MG63 (cell line): ENCODE data around the gene NT5DC4. TPM values are rescaled to one million over a fixed set of nuclear protein-coding genes. Genes with fewer than 3 reads are reported as not detected.

Experiments
- DNase-seq: peaks from one replicate; pipeline ENCODE4 v3.0.0-alpha.2; 2020
- H3K27me3 ChIP-seq: fragments of 250-450 bp; sonication (Bioruptor Pico); 2 replicates; pipeline ENCODE4 v1.5.1; 2020; ENCODE audit warnings: mild to moderate bottlenecking, moderate library complexity
- H3K36me3 ChIP-seq: fragments of 250-450 bp; sonication (Bioruptor Pico); 2 replicates; pipeline ENCODE4 v1.5.1; 2020; ENCODE audit warnings: mild to moderate bottlenecking, moderate library complexity
- H3K4me3 ChIP-seq: fragments of 250-450 bp; sonication (Bioruptor Pico); 2 replicates; pipeline ENCODE4 v1.5.1; 2020; ENCODE audit warnings: mild to moderate bottlenecking, moderate library complexity
- H3K9me3 ChIP-seq: fragments of 250-450 bp; sonication (Bioruptor Pico); 2 replicates; pipeline ENCODE4 v1.5.1; 2020; ENCODE audit warnings: mild to moderate bottlenecking, moderate library complexity
- total RNA-seq: library from RNA; depleted of rRNA; stranded (reverse); fragments of >200 nt; shearing (Covaris generic); gene quantifications from 2 replicates; pipeline ENCODE4 v1.2.3, GENCODE V29; 2014; ENCODE audit warnings: low replicate concordance

The NT5DC4 gene
- total RNA-seq, 1 experiment from 2014 or later, result not detected

GRCh38 chr2:112728378-112729175 lies 7.8 kb downstream of the NT5DC4 start:
- H3K4me3 ChIP-seq, result no peak overlapping the region
- no peaks in the 10 kb centered on the region for H3K36me3 ChIP-seq
- no peaks in the 10 kb centered on the region for H3K27me3 ChIP-seq
- no peaks in the 10 kb centered on the region for H3K9me3 ChIP-seq
- DNase-seq, result no peak

- no peak overlapping the region for H3K4me3 ChIP-seq
- no peaks in the 10 kb centered on the region for H3K9me3 ChIP-seq
- H3K27me3 ChIP-seq, result no peaks in the 10 kb centered on the region
- DNase-seq, result no peak
- no peaks in the 10 kb centered on the region for H3K36me3 ChIP-seq
Measured at GRCh38 chr2:112730216-112730615, 9.4 kb downstream of the NT5DC4 start.

- no peak overlapping the region for H3K4me3 ChIP-seq
- H3K27me3 ChIP-seq, result no peaks in the 10 kb centered on the region
- no peaks in the 10 kb centered on the region for H3K9me3 ChIP-seq
- no peaks in the 10 kb centered on the region for H3K36me3 ChIP-seq
- no peak for DNase-seq
Measured at GRCh38 chr2:112730791-112731190, 10.0 kb downstream of the NT5DC4 start.

DNA sequence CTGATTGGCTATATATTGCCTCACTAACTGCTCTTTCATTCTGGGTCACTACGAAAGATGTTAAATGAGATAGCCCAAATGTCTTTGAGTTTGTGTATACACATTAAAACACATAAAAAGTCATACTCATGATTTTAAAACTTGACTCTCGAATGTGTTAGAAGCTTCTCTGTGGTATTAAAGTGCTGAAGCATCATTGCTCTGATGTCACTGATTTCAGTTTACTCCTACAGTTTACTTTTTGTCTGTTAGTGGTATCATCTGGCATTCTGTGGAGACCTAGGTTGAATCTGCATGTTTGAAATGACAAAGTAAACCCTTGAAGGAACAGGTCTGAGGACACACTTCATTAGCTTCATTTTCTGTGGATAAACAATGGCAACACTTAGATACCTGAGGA lies 10.7 kb downstream of the NT5DC4 start:
- DNase-seq, result no peak
- Histone ChIP-seq H3K4me3 (no peak overlapping the region), H3K36me3 (no peaks in the 10 kb centered on the region; the same call in 1 of the 2 replicates), H3K9me3 (no peaks in the 10 kb centered on the region), H3K27me3 (no peaks in the 10 kb centered on the region)

DNA sequence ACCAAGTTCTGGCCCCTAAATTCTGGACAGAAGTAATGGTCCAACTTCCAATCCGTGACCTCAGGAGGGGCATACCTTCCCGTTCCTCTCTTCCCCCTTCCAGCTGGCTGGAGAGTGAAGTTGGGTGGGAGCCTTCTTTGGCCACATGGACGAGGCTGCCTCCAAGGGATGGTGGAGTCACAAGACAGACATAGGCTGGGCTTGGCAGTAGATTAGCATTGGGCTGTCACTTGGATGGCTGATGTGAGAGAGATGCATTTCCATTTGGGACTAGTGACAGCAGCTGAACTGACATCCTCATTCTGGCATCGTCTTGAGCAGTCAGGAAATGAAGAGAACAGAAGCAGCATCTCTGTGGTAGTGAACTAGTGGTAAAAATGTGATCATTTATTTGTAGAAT lies 12.6 kb downstream of the NT5DC4 start:
- H3K4me3 ChIP-seq, result no peak overlapping the region
- no peak for DNase-seq
- H3K36me3 ChIP-seq, result peaks cover 17% of the 10 kb centered on the region
- no peaks in the 10 kb centered on the region for H3K9me3 ChIP-seq
- H3K27me3 ChIP-seq, result no peaks in the 10 kb centered on the region

GRCh38 chr2:112733871-112734270 lies 13.1 kb downstream of the NT5DC4 start:
- Histone ChIP-seq H3K9me3 (no peaks in the 10 kb centered on the region), H3K27me3 (no peaks in the 10 kb centered on the region), H3K36me3 (peaks cover 21% of the 10 kb centered on the region), H3K4me3 (no peak overlapping the region)
- DNase-seq, result no peak

DNA sequence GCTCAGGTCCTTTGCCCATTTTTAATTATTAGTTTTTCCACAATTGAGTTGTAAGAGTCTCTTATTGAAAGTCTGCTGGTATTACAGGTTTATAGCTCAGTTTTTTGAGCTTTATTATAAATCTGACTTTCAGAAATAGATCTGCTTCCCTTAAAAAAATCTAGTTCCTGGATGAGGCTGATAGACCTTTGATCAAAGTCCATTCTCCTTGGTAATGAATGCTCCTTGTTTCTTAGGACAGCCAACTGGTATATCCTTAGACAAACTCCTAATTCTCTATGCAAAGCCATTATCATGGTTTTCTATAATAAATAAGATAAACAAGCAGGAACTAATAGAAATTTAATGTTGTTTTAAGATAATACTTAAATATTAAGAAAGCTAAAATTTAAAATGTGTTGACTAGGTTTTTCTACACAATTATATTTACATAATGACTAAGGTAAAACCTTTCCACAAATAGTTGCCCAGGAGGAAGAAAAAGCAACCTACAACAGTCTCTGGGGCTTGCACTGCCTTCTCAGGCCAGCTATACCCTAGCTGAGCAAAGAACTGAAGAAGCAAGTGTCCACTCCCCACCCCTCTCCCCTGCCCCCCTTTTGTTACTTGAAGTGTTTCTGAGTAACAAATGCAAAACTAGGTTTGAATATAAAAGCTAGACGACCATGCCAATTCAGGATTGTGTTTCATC lies 16.9 kb downstream of the NT5DC4 start:
- DNase-seq, result no peak
- H3K27me3 ChIP-seq, result no peaks in the 10 kb centered on the region
- H3K9me3 ChIP-seq, result no peaks in the 10 kb centered on the region
- peaks cover 57% of the 10 kb centered on the region for H3K36me3 ChIP-seq
- no peak overlapping the region for H3K4me3 ChIP-seq

DNA sequence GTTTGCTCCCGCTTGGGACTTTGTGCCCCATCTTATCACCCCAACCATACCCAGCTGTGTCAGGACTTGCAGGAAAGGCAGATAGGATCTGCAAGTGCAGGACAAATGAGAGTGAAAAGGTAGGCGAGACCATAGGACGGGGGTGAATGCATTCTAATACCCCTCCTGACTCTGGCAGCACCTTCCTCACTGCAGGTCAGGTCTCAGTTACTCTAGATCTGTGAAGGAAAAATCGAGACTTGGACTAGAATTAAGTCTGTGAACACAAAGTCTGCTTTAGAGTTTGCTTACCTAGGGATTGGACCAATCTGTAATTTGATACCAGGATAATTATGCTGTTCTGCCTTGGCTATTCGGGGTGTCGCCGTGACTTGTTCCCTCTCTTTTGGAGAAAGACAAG lies 19.7 kb downstream of the NT5DC4 start:
- peaks cover 82% of the 10 kb centered on the region for H3K36me3 ChIP-seq
- H3K4me3 ChIP-seq, result no peak overlapping the region
- H3K27me3 ChIP-seq, result no peaks in the 10 kb centered on the region
- no peak for DNase-seq
- H3K9me3 ChIP-seq, result no peaks in the 10 kb centered on the region

GRCh38 chr2:112749755-112750559 lies 29.1 kb downstream of the NT5DC4 start:
- Histone ChIP-seq H3K9me3 (no peaks in the 10 kb centered on the region), H3K4me3 (no peak overlapping the region), H3K36me3 (peaks cover 89% of the 10 kb centered on the region), H3K27me3 (no peaks in the 10 kb centered on the region)
- peak; percentile 75 for DNase-seq

- no peak for DNase-seq
- Histone ChIP-seq H3K9me3 (no peaks in the 10 kb centered on the region), H3K27me3 (no peaks in the 10 kb centered on the region), H3K4me3 (no peak overlapping the region), H3K36me3 (peaks cover 91% of the 10 kb centered on the region)
Measured at GRCh38 chr2:112750560-112750843, 29.7 kb downstream of the NT5DC4 start.

GRCh38 chr2:112751451-112752197 lies 30.8 kb downstream of the NT5DC4 start:
- H3K36me3 ChIP-seq, result peaks cover 92% of the 10 kb centered on the region
- H3K9me3 ChIP-seq, result no peaks in the 10 kb centered on the region
- no peaks in the 10 kb centered on the region for H3K27me3 ChIP-seq
- DNase-seq, result no peak
- no peak overlapping the region for H3K4me3 ChIP-seq

GRCh38 chr2:112752667-112753066 lies 31.8 kb downstream of the NT5DC4 start:
- H3K4me3 ChIP-seq, result no peak overlapping the region
- H3K9me3 ChIP-seq, result no peaks in the 10 kb centered on the region
- DNase-seq, result no peak
- peaks cover 91% of the 10 kb centered on the region for H3K36me3 ChIP-seq
- no peaks in the 10 kb centered on the region for H3K27me3 ChIP-seq

GRCh38 chr2:112754564-112754963 lies 33.7 kb downstream of the NT5DC4 start:
- Histone ChIP-seq H3K4me3 (no peak overlapping the region), H3K9me3 (no peaks in the 10 kb centered on the region), H3K27me3 (no peaks in the 10 kb centered on the region), H3K36me3 (peaks cover 91% of the 10 kb centered on the region)
- no peak for DNase-seq

DNA sequence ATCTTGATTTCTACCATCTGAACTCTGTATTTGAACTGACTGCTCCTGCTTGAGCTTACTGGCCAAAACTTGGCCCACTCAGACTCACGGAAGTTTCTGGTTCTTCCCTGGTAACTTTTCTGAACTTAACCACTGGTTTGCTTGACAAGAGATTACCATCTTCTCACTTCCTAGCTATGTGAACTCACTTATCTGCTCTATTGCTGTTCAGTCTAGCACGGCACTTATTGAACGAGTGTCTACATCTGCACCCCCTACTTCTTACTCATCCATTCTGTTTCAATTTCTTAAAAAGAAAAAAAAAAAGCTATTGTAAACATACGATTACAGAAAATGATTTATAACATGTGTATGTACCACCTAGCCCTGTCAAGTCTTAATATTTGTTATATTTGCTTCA lies 34.6 kb downstream of the NT5DC4 start:
- peaks cover 91% of the 10 kb centered on the region for H3K36me3 ChIP-seq
- H3K4me3 ChIP-seq, result no peak overlapping the region
- no peaks in the 10 kb centered on the region for H3K9me3 ChIP-seq
- no peak for DNase-seq
- H3K27me3 ChIP-seq, result no peaks in the 10 kb centered on the region

DNA sequence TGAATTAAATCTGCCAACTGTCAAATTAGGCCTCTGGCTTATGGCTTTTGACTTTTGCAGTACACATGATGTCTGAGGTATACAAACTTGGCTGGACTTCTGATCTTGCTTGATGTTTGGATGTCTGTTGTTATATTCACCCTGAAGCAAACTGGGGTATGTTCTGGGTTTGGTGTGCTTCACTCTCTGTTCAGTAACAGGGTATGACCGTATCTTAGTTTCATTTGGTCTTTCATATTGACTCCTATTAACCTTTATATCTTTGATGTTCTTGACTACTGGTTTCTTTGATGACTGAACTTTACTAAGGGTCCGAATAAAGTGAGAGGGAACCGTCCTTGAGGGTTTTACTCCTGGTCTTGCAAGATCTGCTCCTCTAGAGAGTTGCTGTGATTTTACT lies 35.4 kb downstream of the NT5DC4 start:
- Histone ChIP-seq H3K9me3 (no peaks in the 10 kb centered on the region), H3K4me3 (no peak overlapping the region), H3K27me3 (no peaks in the 10 kb centered on the region), H3K36me3 (peaks cover 84% of the 10 kb centered on the region)
- DNase-seq, result no peak

GRCh38 chr2:112757265-112757664 lies 36.4 kb downstream of the NT5DC4 start:
- Histone ChIP-seq H3K36me3 (peaks cover 83% of the 10 kb centered on the region), H3K4me3 (no peak overlapping the region), H3K27me3 (no peaks in the 10 kb centered on the region), H3K9me3 (no peaks in the 10 kb centered on the region)
- no peak for DNase-seq

DNA sequence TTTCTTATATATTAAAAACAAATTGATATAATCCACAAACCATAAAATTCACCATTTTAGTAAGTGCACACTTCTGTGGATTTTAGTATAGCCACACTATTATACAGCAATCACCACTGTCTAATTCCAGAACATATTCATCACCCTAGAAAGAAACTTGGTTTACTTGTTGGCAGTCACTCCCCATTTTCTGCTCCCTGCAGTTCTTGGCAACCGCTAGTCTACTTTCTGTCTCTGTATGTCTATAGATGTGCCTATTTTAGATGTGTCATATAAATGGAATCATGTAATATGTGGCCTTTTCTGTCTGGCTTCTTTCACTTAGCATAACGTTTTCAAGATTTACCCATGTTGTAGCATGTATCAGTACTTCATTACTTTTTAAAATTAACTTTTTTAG lies 37.9 kb downstream of the NT5DC4 start:
- H3K4me3 ChIP-seq, result no peak overlapping the region
- peak; percentile 79 for DNase-seq
- H3K27me3 ChIP-seq, result no peaks in the 10 kb centered on the region
- H3K36me3 ChIP-seq, result peaks cover 86% of the 10 kb centered on the region
- no peaks in the 10 kb centered on the region for H3K9me3 ChIP-seq
